ENCODE results near the gene UBXN6. TPM values are rescaled to one million over a fixed set of nuclear protein-coding genes. Genes with fewer than 3 reads are reported as not detected.

UBXN6 gene
- total and polyA plus RNA-seq, 12 donors: 90.6 to 131 (median 106) TPM

DNA sequence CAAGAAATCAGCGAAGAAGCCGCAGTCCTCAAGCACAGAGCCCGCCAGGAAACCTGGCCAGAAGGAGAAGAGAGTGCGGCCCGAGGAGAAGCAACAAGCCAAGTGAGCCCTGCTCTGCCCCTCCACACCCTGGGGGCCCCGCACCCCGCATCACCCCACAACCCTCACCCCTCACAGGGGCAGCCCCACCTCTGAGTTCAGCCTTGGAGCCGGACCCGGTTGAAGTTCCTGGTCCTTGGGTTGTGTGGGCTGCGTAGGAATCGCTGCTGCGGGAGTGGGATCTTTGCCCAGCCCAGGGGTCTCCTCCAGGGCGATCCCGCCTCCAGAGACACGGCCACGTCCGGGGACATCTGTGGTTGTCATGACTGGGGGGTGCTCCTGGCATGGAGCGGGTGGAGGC is 38.7 kb upstream of the UBXN6 start:
- TF ChIP-seq CTCF (IDR thresholded peaks at IDR 0.05): no peak
- WGBS, 2 donors: 89 to 90% methylated on average over 18 of the region's 18 CpGs
- Histone ChIP-seq H3K27ac (no peak overlapping the region), H3K36me3 (peaks cover 0 to 91% (median 51%) of the 10 kb centered on the region in 9 donors), H3K4me1 (no peaks in the 10 kb centered on the region), H3K9me3 (no peaks in the 10 kb centered on the region), H3K27me3 (no peaks in the 10 kb centered on the region), H3K4me3 (no peak overlapping the region)
- ATAC-seq (no peak), DNase-seq (no peak)
- intact Hi-C loops (cut with DNase I): no loop called here

DNA sequence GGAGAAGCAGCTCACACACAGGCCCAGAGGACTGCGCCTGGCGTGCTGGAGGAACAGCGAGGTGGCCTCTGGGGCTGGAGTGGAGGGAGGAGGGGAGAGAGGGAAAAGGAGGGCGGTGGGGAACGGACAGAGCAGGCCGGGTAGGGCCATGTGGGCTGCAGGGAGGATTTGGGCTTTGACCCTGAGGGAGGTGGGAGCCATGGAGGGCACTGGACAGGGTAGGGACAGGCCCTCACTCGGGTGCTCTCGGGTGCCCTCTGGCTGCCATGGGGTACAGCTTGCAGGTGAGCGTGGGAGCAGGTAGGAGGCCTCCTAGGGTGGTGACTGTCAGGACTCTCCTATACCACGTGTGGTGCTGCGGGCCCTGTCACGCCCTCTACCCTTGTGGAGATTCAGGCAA is 37.9 kb upstream of the UBXN6 start:
- H3K4me3 ChIP-seq: no peak overlapping the region
- no peaks in the 10 kb centered on the region for H3K27me3 ChIP-seq
- DNase-seq: no peak
- peaks cover 0 to 91% (median 47%) of the 10 kb centered on the region in 9 donors for H3K36me3 ChIP-seq
- WGBS, 2 donors: 91 to 93% methylated on average over 12 of the region's 12 CpGs
- intact Hi-C loops (cut with DNase I): no loop called here
- peak in 1 of 8 donors; percentile 11 for ATAC-seq
- no peak overlapping the region for H3K27ac ChIP-seq
- H3K9me3 ChIP-seq: no peaks in the 10 kb centered on the region
- TF ChIP-seq CTCF (IDR thresholded peaks at IDR 0.05): no peak
- no peaks in the 10 kb centered on the region for H3K4me1 ChIP-seq

- Histone ChIP-seq H3K4me3 (no peak overlapping the region), H3K36me3 (peaks cover 0 to 91% (median 55%) of the 10 kb centered on the region in 9 donors), H3K27ac (no peak overlapping the region), H3K27me3 (no peaks in the 10 kb centered on the region), H3K9me3 (no peaks in the 10 kb centered on the region), H3K4me1 (no peaks in the 10 kb centered on the region)
- TF ChIP-seq CTCF (IDR thresholded peaks at IDR 0.05): no peak
- WGBS, 2 donors: 94 to 98% methylated on average over 8 of the region's 8 CpGs
- DNase-seq: no peak
- intact Hi-C loops (cut with DNase I): no loop called here
- no peak for ATAC-seq
These were observed 37.1 kb upstream of the UBXN6 start for GRCh38 chr19:4494691-4495064.

DNA sequence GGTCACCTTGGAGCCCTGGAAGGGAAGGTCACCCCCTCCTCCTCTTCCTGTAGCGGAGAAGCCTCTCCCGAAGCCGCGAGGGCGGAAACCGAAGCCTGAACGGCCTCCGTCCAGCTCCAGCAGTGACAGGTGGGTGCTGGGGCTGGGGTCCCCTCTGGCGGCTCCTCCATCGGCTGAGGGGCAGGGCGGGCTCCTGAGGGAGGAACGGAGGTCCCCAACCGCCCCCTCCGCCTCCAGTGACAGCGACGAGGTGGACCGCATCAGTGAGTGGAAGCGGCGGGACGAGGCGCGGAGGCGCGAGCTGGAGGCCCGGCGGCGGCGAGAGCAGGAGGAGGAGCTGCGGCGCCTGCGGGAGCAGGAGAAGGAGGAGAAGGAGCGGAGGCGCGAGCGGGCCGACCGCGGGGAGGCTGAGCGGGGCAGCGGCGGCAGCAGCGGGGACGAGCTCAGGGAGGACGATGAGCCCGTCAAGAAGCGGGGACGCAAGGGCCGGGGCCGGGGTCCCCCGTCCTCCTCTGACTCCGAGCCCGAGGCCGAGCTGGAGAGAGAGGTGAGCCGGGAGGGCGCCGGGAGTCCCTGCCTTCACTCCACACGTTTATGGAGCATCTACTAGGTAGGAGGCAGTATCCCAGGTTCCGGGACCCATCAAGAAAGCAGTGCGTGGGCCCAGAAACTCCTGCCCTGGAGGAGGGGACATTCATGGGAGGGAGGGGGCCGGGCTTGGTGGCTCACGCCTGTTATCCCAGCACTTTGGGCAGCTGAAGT is 36.5 kb upstream of the UBXN6 start:
- no peaks in the 10 kb centered on the region for H3K4me1 ChIP-seq
- no peak for DNase-seq
- H3K4me3 ChIP-seq: no peak overlapping the region
- WGBS, 2 donors: 96% methylated on average over 60 to 61 of the region's 61 CpGs
- H3K36me3 ChIP-seq: peaks cover 0 to 91% (median 58%) of the 10 kb centered on the region in 9 donors
- no peak for TF ChIP-seq CTCF (IDR thresholded peaks at IDR 0.05)
- H3K27ac ChIP-seq: no peak overlapping the region
- no peaks in the 10 kb centered on the region for H3K27me3 ChIP-seq
- ATAC-seq: no peak
- intact Hi-C loops (cut with DNase I): loop anchor here in 1 of 10 donors (2.0 kb wide), 1 partner anchor 17 kb away; no protein-coding TSS in a partner anchor
- no peaks in the 10 kb centered on the region for H3K9me3 ChIP-seq

Data from heart right ventricle (tissue), 16 donors.